ENCODE data around the gene IFNGR2. TPM values are rescaled to one million over a fixed set of nuclear protein-coding genes. Genes with fewer than 3 reads are reported as not detected.
"Not testable (repeated sequence)": the region's sequence is repeated elsewhere in the genome, so short reads cannot be mapped to it uniquely, and the experiment has no call there.

Gene IFNGR2
- total and polyA plus RNA-seq, 2 donors from 2014 or later, result 57.6 to 68.3 TPM

DNA sequence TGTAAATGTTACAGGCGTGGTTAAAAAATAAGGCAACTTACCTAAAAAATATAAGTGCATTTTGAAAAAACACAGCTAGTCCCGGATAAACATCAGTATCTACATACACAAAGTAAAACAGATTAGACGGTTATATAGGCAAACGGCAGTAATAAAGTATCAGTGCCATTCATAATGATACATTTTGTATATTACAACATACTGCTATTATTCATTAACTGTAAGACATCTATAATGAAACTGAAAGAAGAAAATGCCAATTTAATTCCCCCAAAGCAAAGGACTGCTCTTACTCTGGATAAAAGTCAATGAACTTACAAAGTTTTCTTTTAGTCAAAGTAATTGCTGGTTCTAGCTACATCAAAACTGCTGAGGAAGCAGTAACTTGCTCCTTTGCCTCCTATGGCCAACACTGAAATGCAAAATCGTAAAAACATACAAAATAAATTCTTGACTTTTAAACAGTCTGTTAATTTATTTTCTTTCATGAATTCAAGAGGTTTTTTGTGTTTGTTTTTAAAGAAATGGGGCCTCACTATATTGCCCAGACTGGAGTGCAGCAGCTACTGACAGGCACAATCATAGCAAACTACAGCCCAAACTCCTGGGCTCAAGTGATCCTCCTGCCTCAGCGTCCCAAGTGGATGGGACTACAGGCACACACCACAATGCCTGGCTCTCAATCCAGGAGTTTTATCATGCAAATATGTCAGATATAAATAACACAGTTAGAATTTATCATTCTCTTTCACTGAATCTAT is 52.7 kb downstream of the IFNGR2 start:
- Histone ChIP-seq H3K4me3 (ENCODE audit: low read length in 3 of 3) (no peak overlapping the region), H3K9ac (ENCODE audit: low read length in 3 of 3) (no peak overlapping the region), H3K27me3 (ENCODE audit: control insufficient read depth, insufficient read depth, low read length) (no peaks in the 10 kb centered on the region), H3K4me1 (ENCODE audit: control insufficient read depth in 2 of 3, insufficient read depth in 2 of 3, low read depth in 1 of 3, low read length in 3 of 3) (no peaks in the 10 kb centered on the region), H3K9me3 (ENCODE audit: control insufficient read depth in 2 of 3, insufficient read depth in 1 of 3, low read length in 3 of 3) (no peaks in the 10 kb centered on the region), H3K36me3 (ENCODE audit: control insufficient read depth in 2 of 3, insufficient read depth in 3 of 3, low read length in 3 of 3) (peaks cover 0 to 13% (median 7%) of the 10 kb centered on the region in 3 donors), H3K27ac (ENCODE audit: low read depth in 2 of 2, low read length in 2 of 2) (no peak overlapping the region)
- intact Hi-C loops (cut with DNase I), result no loop called here
- FAIRE-seq (no peak), DNase-seq (no peak)
- TF ChIP-seq, protein P1, sequence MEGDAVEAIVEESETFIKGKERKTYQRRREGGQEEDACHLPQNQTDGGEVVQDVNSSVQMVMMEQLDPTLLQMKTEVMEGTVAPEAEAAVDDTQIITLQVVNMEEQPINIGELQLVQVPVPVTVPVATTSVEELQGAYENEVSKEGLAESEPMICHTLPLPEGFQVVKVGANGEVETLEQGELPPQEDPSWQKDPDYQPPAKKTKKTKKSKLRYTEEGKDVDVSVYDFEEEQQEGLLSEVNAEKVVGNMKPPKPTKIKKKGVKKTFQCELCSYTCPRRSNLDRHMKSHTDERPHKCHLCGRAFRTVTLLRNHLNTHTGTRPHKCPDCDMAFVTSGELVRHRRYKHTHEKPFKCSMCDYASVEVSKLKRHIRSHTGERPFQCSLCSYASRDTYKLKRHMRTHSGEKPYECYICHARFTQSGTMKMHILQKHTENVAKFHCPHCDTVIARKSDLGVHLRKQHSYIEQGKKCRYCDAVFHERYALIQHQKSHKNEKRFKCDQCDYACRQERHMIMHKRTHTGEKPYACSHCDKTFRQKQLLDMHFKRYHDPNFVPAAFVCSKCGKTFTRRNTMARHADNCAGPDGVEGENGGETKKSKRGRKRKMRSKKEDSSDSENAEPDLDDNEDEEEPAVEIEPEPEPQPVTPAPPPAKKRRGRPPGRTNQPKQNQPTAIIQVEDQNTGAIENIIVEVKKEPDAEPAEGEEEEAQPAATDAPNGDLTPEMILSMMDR (IDR thresholded peaks at IDR 0.05; ENCODE audit: borderline replicate concordance, extremely low read depth, insufficient read depth), result no peak

DNA sequence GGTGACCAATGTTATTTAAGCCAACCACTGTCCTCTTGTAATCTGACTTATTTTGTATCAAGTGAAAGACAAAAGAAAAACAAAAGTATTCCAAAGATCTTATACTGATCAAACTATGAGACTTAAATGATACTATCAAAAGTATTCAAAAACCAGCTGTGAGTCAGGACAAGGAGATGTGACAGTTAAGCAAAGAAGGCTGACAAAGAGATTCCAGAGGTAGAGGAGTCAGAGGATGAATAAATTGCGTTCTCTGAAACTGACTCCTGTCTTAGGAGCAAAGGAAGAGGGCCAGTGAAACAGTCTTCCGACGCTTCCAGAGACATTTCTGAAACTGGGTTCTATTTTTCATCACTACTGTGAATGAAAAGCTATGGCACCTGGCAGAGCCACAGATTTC is 55.6 kb downstream of the IFNGR2 start:
- Histone ChIP-seq H3K4me1 (ENCODE audit: control insufficient read depth in 2 of 3, insufficient read depth in 2 of 3, low read depth in 1 of 3, low read length in 3 of 3) (no peaks in the 10 kb centered on the region), H3K9ac (ENCODE audit: low read length in 3 of 3) (no peak overlapping the region), H3K4me3 (ENCODE audit: low read length in 3 of 3) (no peak overlapping the region), H3K9me3 (ENCODE audit: control insufficient read depth in 2 of 3, insufficient read depth in 1 of 3, low read length in 3 of 3) (no peaks in the 10 kb centered on the region), H3K27me3 (ENCODE audit: control insufficient read depth, insufficient read depth, low read length) (no peaks in the 10 kb centered on the region), H3K27ac (ENCODE audit: low read depth in 2 of 2, low read length in 2 of 2) (no peak overlapping the region), H3K36me3 (ENCODE audit: control insufficient read depth in 2 of 3, insufficient read depth in 3 of 3, low read length in 3 of 3) (peaks cover 0 to 13% (median 3%) of the 10 kb centered on the region in 3 donors)
- intact Hi-C loops (cut with DNase I), result no loop called here
- FAIRE-seq (no peak), DNase-seq (no peak)
- TF ChIP-seq, protein P1 (IDR thresholded peaks at IDR 0.05; ENCODE audit: borderline replicate concordance, extremely low read depth, insufficient read depth), result no peak

GRCh38 chr21:33461538-33462250 is 58.5 kb downstream of the IFNGR2 start:
- Histone ChIP-seq H3K9me3 (ENCODE audit: control insufficient read depth in 2 of 3, insufficient read depth in 1 of 3, low read length in 3 of 3) (no peaks in the 10 kb centered on the region), H3K9ac (ENCODE audit: low read length in 3 of 3) (no peak overlapping the region), H3K36me3 (ENCODE audit: control insufficient read depth in 2 of 3, insufficient read depth in 3 of 3, low read length in 3 of 3) (peaks cover 0 to 16% (median 0%) of the 10 kb centered on the region in 3 donors), H3K27me3 (ENCODE audit: control insufficient read depth, insufficient read depth, low read length) (no peaks in the 10 kb centered on the region), H3K4me1 (ENCODE audit: control insufficient read depth in 2 of 3, insufficient read depth in 2 of 3, low read depth in 1 of 3, low read length in 3 of 3) (no peaks in the 10 kb centered on the region), H3K27ac (ENCODE audit: low read depth in 2 of 2, low read length in 2 of 2) (no peak overlapping the region), H3K4me3 (ENCODE audit: low read length in 3 of 3) (no peak overlapping the region)
- intact Hi-C loops (cut with DNase I), result no loop called here
- FAIRE-seq (peak; percentile 56), DNase-seq (no peak)
- TF ChIP-seq, protein P1 (IDR thresholded peaks at IDR 0.05; ENCODE audit: borderline replicate concordance, extremely low read depth, insufficient read depth), result no peak

DNA sequence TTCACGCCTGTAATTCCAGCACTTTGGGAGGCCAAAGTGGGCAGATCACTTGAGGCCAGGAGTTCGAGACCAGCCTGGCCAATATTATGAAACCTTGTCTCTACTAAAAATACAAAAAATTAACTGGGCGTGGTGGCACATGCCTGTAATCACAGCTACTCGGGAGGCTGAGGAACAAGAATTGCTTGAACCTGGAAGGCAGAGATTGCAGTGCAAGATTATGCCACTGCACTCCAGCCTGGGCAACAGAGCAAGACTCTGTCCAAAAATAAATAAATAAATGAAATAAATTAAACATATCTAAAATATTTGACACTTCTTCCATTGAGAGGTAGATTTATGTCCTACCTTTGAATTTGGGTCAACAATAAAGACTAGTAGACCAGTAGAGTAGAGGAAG is 66.0 kb downstream of the IFNGR2 start:
- intact Hi-C loops (cut with DNase I); FAIRE-seq; DNase-seq: not testable (repeated sequence)

More for the DNA sequence above, 66.0 kb downstream of the IFNGR2 start:
- H3K36me3 ChIP-seq (ENCODE audit: control insufficient read depth in 2 of 3, insufficient read depth in 3 of 3, low read length in 3 of 3); H3K9me3 ChIP-seq (ENCODE audit: control insufficient read depth in 2 of 3, insufficient read depth in 1 of 3, low read length in 3 of 3); H3K4me3 ChIP-seq (ENCODE audit: low read length in 3 of 3); H3K27me3 ChIP-seq (ENCODE audit: control insufficient read depth, insufficient read depth, low read length); H3K27ac ChIP-seq (ENCODE audit: low read depth in 2 of 2, low read length in 2 of 2); H3K4me1 ChIP-seq (ENCODE audit: control insufficient read depth in 2 of 3, insufficient read depth in 2 of 3, low read depth in 1 of 3, low read length in 3 of 3); H3K9ac ChIP-seq (ENCODE audit: low read length in 3 of 3): not testable (repeated sequence)

Measured in kidney (tissue), 14 donors.